ENCODE results near the gene EPB41L1.

The EPB41L1 gene

GRCh38 chr20:36177716-36178115 is 23.2 kb downstream of the EPB41L1 start:
- Mint-ChIP-seq H3K27ac (no peak overlapping the region), H3K9me3 (no peaks in the 10 kb centered on the region), H3K4me1 (peaks cover 23% of the 10 kb centered on the region), H3K36me3 (ENCODE audit: low read depth) (no peaks in the 10 kb centered on the region), H3K27me3 (ENCODE audit: low read depth, poor library complexity) (no peaks in the 10 kb centered on the region), H3K4me3 (no peak overlapping the region)
- no peak for DNase-seq
- TF ChIP-seq CTCF (IDR thresholded peaks at IDR 0.05), result no peak

- no peak for DNase-seq
- no peak overlapping the region for H3K27ac Mint-ChIP-seq
- no peaks in the 10 kb centered on the region for H3K27me3 Mint-ChIP-seq (ENCODE audit: low read depth, poor library complexity)
- H3K4me3 Mint-ChIP-seq, result no peak overlapping the region
- no peaks in the 10 kb centered on the region for H3K9me3 Mint-ChIP-seq
- H3K4me1 Mint-ChIP-seq, result peaks cover 8% of the 10 kb centered on the region
- TF ChIP-seq CTCF (IDR thresholded peaks at IDR 0.05), result no peak
- H3K36me3 Mint-ChIP-seq (ENCODE audit: low read depth), result no peaks in the 10 kb centered on the region
Observed at GRCh38 chr20:36179170-36179945, 24.8 kb downstream of the EPB41L1 start.

GRCh38 chr20:36180323-36180722 is 25.8 kb downstream of the EPB41L1 start:
- H3K36me3 Mint-ChIP-seq (ENCODE audit: low read depth), result no peaks in the 10 kb centered on the region
- no peak for TF ChIP-seq CTCF (IDR thresholded peaks at IDR 0.05)
- no peak for DNase-seq
- H3K9me3 Mint-ChIP-seq, result no peaks in the 10 kb centered on the region
- no peaks in the 10 kb centered on the region for H3K27me3 Mint-ChIP-seq (ENCODE audit: low read depth, poor library complexity)
- H3K4me1 Mint-ChIP-seq, result no peaks in the 10 kb centered on the region
- H3K27ac Mint-ChIP-seq, result no peak overlapping the region
- no peak overlapping the region for H3K4me3 Mint-ChIP-seq

- no peak for TF ChIP-seq CTCF (IDR thresholded peaks at IDR 0.05)
- Mint-ChIP-seq H3K36me3 (ENCODE audit: low read depth) (no peaks in the 10 kb centered on the region), H3K27me3 (ENCODE audit: low read depth, poor library complexity) (no peaks in the 10 kb centered on the region), H3K4me1 (no peaks in the 10 kb centered on the region), H3K4me3 (no peak overlapping the region), H3K9me3 (no peaks in the 10 kb centered on the region), H3K27ac (no peak overlapping the region)
- no peak for DNase-seq
Observed at GRCh38 chr20:36181934-36182603, 27.5 kb downstream of the EPB41L1 start.

GRCh38 chr20:36182604-36183154 is 28.1 kb downstream of the EPB41L1 start:
- DNase-seq, result no peak
- Mint-ChIP-seq H3K36me3 (ENCODE audit: low read depth) (no peaks in the 10 kb centered on the region), H3K27me3 (ENCODE audit: low read depth, poor library complexity) (no peaks in the 10 kb centered on the region), H3K9me3 (no peaks in the 10 kb centered on the region), H3K4me3 (no peak overlapping the region), H3K4me1 (no peaks in the 10 kb centered on the region), H3K27ac (no peak overlapping the region)
- TF ChIP-seq CTCF (IDR thresholded peaks at IDR 0.05), result no peak

All from nephron progenitor cell (in vitro differentiated cells).